ENCODE data around the gene MERTK.
"Not testable (repeated sequence)": the region's sequence is repeated elsewhere in the genome, so short reads cannot be mapped to it uniquely, and the experiment has no call there.

The MERTK gene

GRCh38 chr2:111903930-111904439 is 5.6 kb downstream of the MERTK start:
- no peak overlapping the region for H3K4me3 ChIP-seq (ENCODE audit: low read depth, low read length)
- no peak for DNase-seq (ENCODE audit: low read depth)
- in situ Hi-C loops (cut with HindIII; ENCODE audit: low sequenced_read_pairs) = no loop called here
- TF ChIP-seq CTCF (IDR thresholded peaks at IDR 0.05; ENCODE audit: low read depth, low read length, missing control alignments) = no peak

GRCh38 chr2:111904726-111905474 is 6.5 kb downstream of the MERTK start:
- DNase-seq (ENCODE audit: low read depth) = no peak
- no peak overlapping the region for H3K4me3 ChIP-seq (ENCODE audit: low read depth, low read length)
- in situ Hi-C loops (cut with HindIII; ENCODE audit: low sequenced_read_pairs) = no loop called here
- TF ChIP-seq CTCF (IDR thresholded peaks at IDR 0.05; ENCODE audit: low read depth, low read length, missing control alignments) = no peak

- in situ Hi-C loops (cut with HindIII; ENCODE audit: low sequenced_read_pairs); DNase-seq (ENCODE audit: low read depth); H3K4me3 ChIP-seq (ENCODE audit: low read depth, low read length): not testable (repeated sequence)
These were observed 7.1 kb downstream of the MERTK start for GRCh38 chr2:111905475-111905869.

- no peak for DNase-seq (ENCODE audit: low read depth)
- TF ChIP-seq CTCF (IDR thresholded peaks at IDR 0.05; ENCODE audit: low read depth, low read length, missing control alignments) = no peak
- in situ Hi-C loops (cut with HindIII; ENCODE audit: low sequenced_read_pairs) = no loop called here
- H3K4me3 ChIP-seq (ENCODE audit: low read depth, low read length) = no peak overlapping the region
These were observed 7.8 kb downstream of the MERTK start for GRCh38 chr2:111905990-111906735.

- DNase-seq (ENCODE audit: low read depth) = no peak
- no peak for TF ChIP-seq CTCF (IDR thresholded peaks at IDR 0.05; ENCODE audit: low read depth, low read length, missing control alignments)
- in situ Hi-C loops (cut with HindIII; ENCODE audit: low sequenced_read_pairs) = no loop called here
- H3K4me3 ChIP-seq (ENCODE audit: low read depth, low read length) = no peak overlapping the region
These were observed 10.2 kb downstream of the MERTK start for GRCh38 chr2:111908578-111908977.

- in situ Hi-C loops (cut with HindIII; ENCODE audit: low sequenced_read_pairs) = no loop called here
- no peak for TF ChIP-seq CTCF (IDR thresholded peaks at IDR 0.05; ENCODE audit: low read depth, low read length, missing control alignments)
- DNase-seq (ENCODE audit: low read depth) = no peak
- no peak overlapping the region for H3K4me3 ChIP-seq (ENCODE audit: low read depth, low read length)
These were observed 10.7 kb downstream of the MERTK start for GRCh38 chr2:111909079-111909478.

- H3K4me3 ChIP-seq (ENCODE audit: low read depth, low read length); in situ Hi-C loops (cut with HindIII; ENCODE audit: low sequenced_read_pairs); DNase-seq (ENCODE audit: low read depth): not testable (repeated sequence)
These were observed 11.6 kb downstream of the MERTK start for GRCh38 chr2:111909997-111910396.
